Measurements from ENCODE around the gene SAMD3. TPM values are rescaled to one million over a fixed set of nuclear protein-coding genes. Genes with fewer than 3 reads are reported as not detected.
"Not testable (repeated sequence)": the region's sequence is repeated elsewhere in the genome, so short reads cannot be mapped to it uniquely, and the experiment has no call there.

SAMD3 gene
- total and polyA plus RNA-seq, 2 of the 8 experiments (the other 6 are each of a cell fraction or from before 2014, with no cell fraction given): 1.8 to 1.9 TPM

- H3K4ac ChIP-seq (replicated peaks; ENCODE audit: insufficient read length, low read depth, low read length); H2BK20ac ChIP-seq (ENCODE audit: low read length); H2BK12ac ChIP-seq (ENCODE audit: low read depth, low read length); H4K5ac ChIP-seq (ENCODE audit: insufficient read length, low read depth, low read length); H3K27me3 ChIP-seq (replicated peaks in 1 of 4; ENCODE audit: control insufficient read depth in 3 of 4, extremely low read depth in 1 of 4, insufficient read depth in 3 of 4, low read length in 3 of 4); H4K8ac ChIP-seq (ENCODE audit: extremely low read depth, insufficient read depth, low read length); H2BK120ac ChIP-seq (replicated peaks; ENCODE audit: low read depth, low read length); H3K79me2 ChIP-seq (ENCODE audit: control insufficient read depth in 1 of 2, insufficient read depth in 2 of 2, low read length in 2 of 2); H3K56ac ChIP-seq (replicated peaks; ENCODE audit: insufficient read length, low read depth, low read length); H3K23me2 ChIP-seq (ENCODE audit: low read depth, low read length); H2AK5ac ChIP-seq (ENCODE audit: low read depth, low read length); H3K27ac ChIP-seq (ENCODE audit: low read depth, low read length); DNase-seq (ENCODE audit: low read depth in 1 of 2, low spot score in 2 of 2); H3K9me3 ChIP-seq (ENCODE audit: insufficient read depth in 2 of 2, low read depth in 1 of 2, low read length in 1 of 2); H3K14ac ChIP-seq (ENCODE audit: insufficient read length); H2AFZ ChIP-seq (ENCODE audit: low read length); H3K18ac ChIP-seq (ENCODE audit: extremely low read depth, low read length); H2BK15ac ChIP-seq (ENCODE audit: low read length); H3K23ac ChIP-seq (ENCODE audit: insufficient read length); FAIRE-seq; H4K91ac ChIP-seq (replicated peaks; ENCODE audit: insufficient read length, low read length); H4K20me1 ChIP-seq (replicated peaks in 1 of 2; ENCODE audit: control insufficient read depth in 1 of 2, insufficient read depth in 2 of 2, low read length in 2 of 2); H3K9ac ChIP-seq (replicated peaks in 1 of 4; ENCODE audit: extremely low read depth in 1 of 4, low read depth in 3 of 4, low read length in 3 of 4); H3K4me2 ChIP-seq (ENCODE audit: insufficient read depth in 1 of 2, low read depth in 2 of 2, low read length in 2 of 2); H3K36me3 ChIP-seq (ENCODE audit: control insufficient read depth in 2 of 4, insufficient read depth in 4 of 4, low read length in 3 of 4); POLR2A ChIA-PET (ENCODE audit: partially characterized antibody); H3K4me3 ChIP-seq (ENCODE audit: extremely low read depth in 1 of 4, insufficient read depth in 2 of 4, low read depth in 3 of 4, low read length in 4 of 4); H3K4me1 ChIP-seq (replicated peaks in 1 of 4; ENCODE audit: control insufficient read depth in 3 of 4, insufficient read depth in 4 of 4, low read length in 3 of 4); H3K79me1 ChIP-seq (ENCODE audit: low read depth, low read length); H2BK5ac ChIP-seq (ENCODE audit: low read depth, low read length): not testable (repeated sequence)
- CTCF ChIA-PET (ENCODE audit: partially characterized antibody): interaction anchor here (0.9 kb wide), 1 partner anchor 22 kb away, joined by 3 read pairs; no protein-coding TSS in a partner anchor
- 79% methylated on average over 4 of the region's 4 CpGs; no CpG with 5 or more reads in 1 of the 2 experiments for whole genome bisulfite sequencing, 2 experiments (ENCODE audit: extremely low coverage in 1 of 2, insufficient coverage in 1 of 2, insufficient read length in 1 of 2, insufficient replicate concordance in 2 of 2, low coverage in 1 of 2, low lambda C conversion rate in 2 of 2, missing lambda C conversion rate in 1 of 2)
Observed at GRCh38 chr6:130260050-130260462, 37.3 kb upstream of the SAMD3 start.

All from H1 (cell line).